Ovary (tissue), 3 donors: ENCODE measurements around the gene RFX3.

ENCODE experiments used
- CTCF ChIP-seq, 3 donors: fragments of 450-650 bp in 2 of 3; fragments of 200-600 bp in 1 of 3; IDR thresholded peaks; one replicate each; pipeline versions ENCODE4 v1.5.1 to v1.8.0; 2016 to 2022; ENCODE audit warnings: antibody characterized with exemption in 3 of 3, mild to moderate bottlenecking in 1 of 3
- POLR2A ChIP-seq: fragments of 450-650 bp; IDR thresholded peaks from one replicate; pipeline ENCODE4 v1.6.1; 2017; ENCODE audit warnings: antibody characterized with exemption, mild to moderate bottlenecking, moderate library complexity
- donor health status: DM: no; HTN: no; CAD: no.

GRCh38 chr9:3515405-3515804 lies 10.4 kb downstream of the RFX3 start:
- TF ChIP-seq POLR2A (no peak), CTCF (IDR thresholded peaks at IDR 0.05) (no peak)
